Stimulated activated CD4-positive, alpha-beta T cell treated with anti-CD3 and anti-CD28 coated beads, TNF-alpha, amount 100 ng/mL, for 48 hours (primary cell): ENCODE results near the gene TANGO2.

Source experiments
- DNase-seq, 3 donors: peaks; one replicate each; pipeline ENCODE4 v3.0.0-alpha.2; 2020; ENCODE audit warnings: low read depth in 3 of 3

TANGO2 gene

GRCh38 chr22:19983741-19984140 lies 37.2 kb upstream of the TANGO2 start:
- no peak for DNase-seq

GRCh38 chr22:19984201-19984753 lies 36.6 kb upstream of the TANGO2 start:
- no peak for DNase-seq

DNA sequence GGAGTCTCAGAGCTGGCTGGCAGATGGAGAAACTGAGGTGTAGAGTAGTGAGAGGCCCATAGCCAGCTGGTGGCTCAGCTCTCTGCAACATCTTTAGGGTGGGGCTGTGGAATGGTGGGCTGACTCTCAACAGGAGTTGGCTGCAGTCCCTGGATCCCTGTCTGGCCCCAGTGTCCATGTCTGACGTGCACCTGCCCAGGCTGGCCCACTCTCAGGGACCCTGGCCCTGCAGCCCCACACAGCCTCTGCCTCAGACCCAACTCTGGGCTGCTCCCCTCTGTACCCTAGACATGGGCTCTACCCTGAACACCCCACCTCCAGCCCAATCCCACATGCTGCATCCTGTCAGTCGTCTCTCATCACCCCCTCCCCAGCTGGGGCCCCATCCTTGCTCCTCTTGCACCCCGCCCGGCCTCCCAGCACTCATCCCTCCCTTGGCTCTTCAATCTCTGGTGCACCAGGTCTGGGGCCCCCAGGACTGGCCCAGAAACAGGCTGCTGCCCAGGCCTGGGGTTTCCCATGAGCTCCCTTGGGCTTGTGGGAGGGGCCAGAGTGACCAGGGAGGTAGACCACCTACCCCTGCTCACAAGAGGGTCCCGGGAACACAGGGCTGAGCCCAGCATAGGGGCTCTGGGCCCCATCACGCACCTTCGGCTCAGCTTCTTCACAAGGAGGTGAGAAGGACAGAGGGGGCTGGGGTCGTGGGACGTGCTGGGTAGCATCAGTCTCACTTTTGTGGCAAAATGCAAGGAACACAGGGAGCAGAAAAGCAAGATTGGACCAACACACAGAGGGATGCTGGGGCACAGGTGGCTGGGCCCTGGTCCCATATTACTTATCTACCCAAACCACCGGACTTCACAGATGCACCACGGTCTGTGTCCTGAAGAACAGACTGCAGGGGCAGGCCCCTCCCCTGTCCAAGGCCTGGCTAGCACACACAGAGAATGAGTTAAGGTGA lies 35.8 kb upstream of the TANGO2 start:
- DNase-seq: no peak

DNA sequence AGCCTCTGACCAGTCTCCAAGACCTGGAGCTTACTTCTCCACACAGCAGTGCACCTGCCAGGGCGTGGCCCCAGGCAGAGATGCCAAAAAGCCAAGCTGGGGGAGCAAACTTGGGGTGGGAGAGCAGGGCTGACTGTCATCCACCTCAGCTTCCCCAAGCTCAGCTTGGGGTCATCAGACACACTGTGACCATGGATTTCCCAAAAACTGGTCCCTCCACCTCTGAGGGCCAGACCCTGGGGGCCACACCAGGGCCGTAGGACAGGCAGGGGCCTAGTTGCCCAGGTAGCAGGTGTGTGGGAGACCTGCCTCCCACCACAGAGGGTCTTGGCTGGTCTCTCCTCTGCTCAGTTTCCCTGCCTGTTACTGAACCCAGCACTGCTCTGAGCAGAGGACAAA lies 34.9 kb upstream of the TANGO2 start:
- DNase-seq: no peak

- peak; percentile 45 to 67 (median 46) for DNase-seq
These were observed 34.2 kb upstream of the TANGO2 start for GRCh38 chr22:19986410-19987341.

DNA sequence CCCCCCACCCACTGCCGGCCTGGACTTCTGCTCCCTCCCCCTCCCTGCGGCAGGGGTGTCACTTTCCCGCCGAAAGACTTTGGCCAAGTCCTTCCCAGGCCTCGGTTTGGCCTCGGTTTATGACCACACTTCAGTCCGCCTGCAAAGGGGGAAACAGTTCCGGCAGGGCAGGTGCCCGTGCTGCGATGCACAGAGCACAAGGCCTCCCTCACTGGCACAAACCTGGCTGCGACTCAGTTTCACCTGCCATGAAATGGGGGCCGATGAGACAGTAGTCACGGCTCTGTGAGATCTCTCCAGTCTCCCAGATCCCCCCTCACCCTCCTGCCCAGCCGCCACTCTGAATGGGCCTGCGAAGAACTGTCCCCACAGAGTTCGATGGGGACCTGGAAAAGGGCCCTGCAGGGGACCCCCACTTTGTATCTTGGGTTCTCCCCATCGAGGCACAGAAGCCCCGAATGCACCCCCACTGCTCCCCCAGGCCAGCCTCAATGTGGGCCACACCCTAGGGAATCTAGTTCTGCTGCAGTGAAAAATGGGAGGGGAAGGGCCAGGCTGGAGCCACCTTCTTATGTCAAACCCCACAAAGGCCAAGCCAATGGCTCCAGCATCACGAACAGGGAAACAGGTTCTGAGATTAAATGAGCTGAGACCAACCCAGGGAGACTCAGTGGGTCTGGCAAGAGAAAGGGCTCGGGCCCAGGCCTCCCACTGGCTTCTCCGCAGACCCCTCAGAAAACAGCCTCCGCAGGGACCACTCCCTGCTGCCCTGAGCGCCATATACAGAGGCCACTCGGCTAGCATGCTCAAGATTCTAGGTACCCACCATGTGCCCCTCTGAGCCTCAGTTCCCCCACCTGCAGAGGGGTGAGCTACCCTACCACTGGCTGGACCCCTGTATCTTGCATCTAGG lies 33.3 kb upstream of the TANGO2 start:
- DNase-seq: no peak

GRCh38 chr22:19988331-19988808 lies 32.5 kb upstream of the TANGO2 start:
- no peak for DNase-seq

DNA sequence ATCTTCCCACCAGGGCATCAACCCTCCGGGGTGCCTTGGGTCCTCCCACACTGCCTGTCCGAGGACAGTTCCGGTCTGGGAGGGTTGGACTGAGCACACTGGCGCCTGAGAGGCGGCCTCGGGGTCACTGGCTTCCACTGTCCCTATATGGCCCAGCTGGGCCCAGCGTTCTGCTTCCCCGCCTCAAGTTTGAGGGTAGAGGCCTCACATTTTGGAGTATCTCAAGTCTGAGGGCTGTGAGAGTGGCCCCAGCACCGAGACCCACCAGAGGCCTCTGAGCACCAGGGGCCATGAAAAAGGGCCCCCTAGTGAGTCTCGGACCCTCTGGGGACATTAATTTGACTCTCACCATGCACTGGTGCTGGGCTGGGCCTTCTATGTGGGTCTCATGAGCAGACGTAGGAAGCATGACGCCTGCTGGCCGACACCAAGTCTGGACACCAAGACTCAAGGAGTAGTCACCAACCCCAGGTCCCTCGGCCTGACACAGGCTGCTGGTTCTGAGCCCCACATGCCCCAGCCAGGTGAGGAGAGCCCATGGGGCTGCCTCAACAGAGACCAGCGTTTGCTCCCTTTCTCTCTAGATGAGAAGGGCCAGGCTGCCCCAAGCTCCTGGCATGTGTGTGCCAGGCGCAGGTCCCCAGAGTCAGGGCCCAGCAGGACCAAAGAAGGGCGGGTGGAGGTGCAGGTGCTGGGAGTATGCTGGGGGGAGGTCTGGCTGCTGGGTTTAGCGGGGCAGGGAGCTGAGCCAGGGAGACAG lies 31.8 kb upstream of the TANGO2 start:
- DNase-seq: no peak

- no peak for DNase-seq
These were observed 31.2 kb upstream of the TANGO2 start for GRCh38 chr22:19989725-19990067.

GRCh38 chr22:19990188-19990587 lies 30.7 kb upstream of the TANGO2 start:
- DNase-seq: no peak

- no peak for DNase-seq
These were observed 30.1 kb upstream of the TANGO2 start for GRCh38 chr22:19990609-19991394.

DNA sequence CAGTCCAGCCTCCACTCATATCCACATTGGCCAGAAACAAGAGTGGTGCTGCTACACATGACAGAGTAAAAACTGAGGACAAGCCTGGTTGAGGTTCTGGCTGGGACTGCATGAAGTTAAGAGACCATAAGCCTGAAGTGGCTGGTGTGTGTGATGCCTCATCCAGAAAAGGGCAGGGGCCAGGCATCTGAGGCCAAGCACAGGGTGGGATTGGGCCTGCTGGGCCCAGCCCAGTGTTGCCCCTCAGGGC lies 29.6 kb upstream of the TANGO2 start:
- DNase-seq: no peak

GRCh38 chr22:19991645-19992451 lies 29.1 kb upstream of the TANGO2 start:
- DNase-seq: no peak

GRCh38 chr22:19992481-19992911 lies 28.4 kb upstream of the TANGO2 start:
- DNase-seq: no peak

GRCh38 chr22:19992921-19993355 lies 28.0 kb upstream of the TANGO2 start:
- DNase-seq: no peak

DNA sequence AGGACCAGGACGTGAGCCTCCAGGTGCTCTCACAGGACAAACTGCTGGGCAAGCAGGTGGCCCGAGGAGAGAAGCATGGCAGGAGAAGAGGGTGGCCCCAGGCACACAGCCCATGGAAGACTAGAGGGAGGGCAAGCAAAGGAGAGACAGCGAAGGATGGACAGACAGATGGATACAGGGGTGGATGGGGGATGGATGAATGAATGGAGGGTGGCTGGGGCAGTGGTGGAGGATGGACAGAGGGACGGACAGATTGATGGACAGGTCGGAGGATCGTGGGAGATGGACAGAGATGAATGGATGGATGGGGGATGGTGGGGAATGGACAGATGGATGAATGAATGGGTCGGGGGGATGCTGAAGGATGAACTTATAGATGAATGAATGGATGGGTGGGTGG lies 27.0 kb upstream of the TANGO2 start:
- no peak for DNase-seq

GRCh38 chr22:19994851-19995610 lies 25.9 kb upstream of the TANGO2 start:
- no peak for DNase-seq
